Chondrocyte (in vitro differentiated cells): ENCODE results near the gene NCF4. TPM values are rescaled to one million over a fixed set of nuclear protein-coding genes. Genes with fewer than 3 reads are reported as not detected.

Experiments
- DNase-seq: peaks from one replicate; pipeline ENCODE4 v3.0.0; 2021; ENCODE audit warnings: mixed read lengths, low spot score
- H3K27ac Mint-ChIP-seq: one replicate; pipeline ENCODE4 v1.8.0; 2021; ENCODE audit warnings: mild to moderate bottlenecking, moderate library complexity, mixed read lengths; ENCODE audit not compliant: unreplicated experiment
- H3K27me3 Mint-ChIP-seq: 2 replicates; pipeline ENCODE4 v1.8.0; 2021; ENCODE audit warnings: low read depth, mixed read lengths
- H3K36me3 Mint-ChIP-seq: 2 replicates; pipeline ENCODE4 v1.8.0; 2021; ENCODE audit warnings: low read depth, mixed read lengths
- H3K4me1 Mint-ChIP-seq: 2 replicates; pipeline ENCODE4 v1.8.0; 2021; ENCODE audit warnings: low read depth, mild to moderate bottlenecking, mixed read lengths
- H3K4me3 Mint-ChIP-seq: one replicate; pipeline ENCODE4 v1.8.0; 2021; ENCODE audit warnings: mild to moderate bottlenecking, moderate library complexity, mixed read lengths; ENCODE audit not compliant: unreplicated experiment
- H3K9me3 Mint-ChIP-seq: 2 replicates; pipeline ENCODE4 v1.8.0; 2021; ENCODE audit warnings: low read depth, mixed read lengths
- long read RNA-seq: library from polyadenylated mRNA; stranded (forward); transcript quantifications from one replicate; pipeline ENCODE4 v2.0.0, GENCODE V29; 2021
- total RNA-seq: library from RNA; stranded (reverse); gene quantifications from 3 replicates; pipeline ENCODE4 v1.2.1, GENCODE V29; 2021
- TF ChIP-seq, protein P1 (sequence below): fragments of 200-600 bp; sonication (generic); IDR thresholded peaks from 2 replicates; pipeline ENCODE4 v1.5.0; 2021; ENCODE audit warnings: antibody characterized with exemption, mild to moderate bottlenecking, moderate library complexity

NCF4 gene
- not detected in 3 replicates for total RNA-seq
- long read RNA-seq = 0 reads

DNA sequence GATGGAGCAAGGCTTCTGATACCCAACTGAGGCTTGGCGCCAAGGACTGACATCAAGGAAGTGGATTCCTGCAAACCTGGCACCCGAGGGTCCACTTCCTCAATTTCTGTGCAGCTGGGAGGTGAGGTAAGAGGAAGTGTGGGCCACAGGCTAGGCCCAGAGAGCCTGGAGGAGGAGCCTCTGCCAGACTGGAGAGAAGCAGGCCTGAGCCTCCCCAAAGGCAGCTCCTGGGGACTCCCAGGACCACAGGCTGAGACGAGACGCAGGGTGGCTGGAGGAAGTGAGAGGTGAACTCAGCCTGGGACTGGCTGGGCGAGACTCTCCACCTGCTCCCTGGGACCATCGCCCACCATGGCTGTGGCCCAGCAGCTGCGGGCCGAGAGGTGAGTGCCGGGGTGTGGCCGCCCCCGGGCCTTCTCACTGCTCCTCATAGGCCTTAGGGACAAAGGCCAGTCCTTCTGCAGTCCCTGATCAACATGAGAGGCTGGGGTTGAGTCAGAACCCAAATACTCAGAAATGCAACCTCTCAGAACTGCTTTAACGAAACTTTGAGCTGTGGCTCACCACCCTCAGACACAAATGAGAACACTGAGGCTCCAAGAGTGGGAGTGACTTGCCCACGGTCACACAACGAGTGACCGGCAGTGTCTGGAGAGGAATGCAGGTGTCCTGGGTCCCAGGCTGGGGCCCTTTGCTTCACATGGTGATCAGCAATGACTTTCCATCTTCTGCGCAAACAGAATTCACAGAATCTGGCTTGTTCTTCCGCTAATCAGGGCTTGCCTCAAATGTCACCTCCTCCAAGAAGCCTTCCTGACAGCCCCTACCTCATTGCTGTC, at the start of gene NCF4:
NCF4 (plus strand) TSS at position 186 of the 839 bp plus-strand sequence; CDS start at position 352, 166 bp downstream.
- peaks cover 38% of the 10 kb centered on the region for H3K27me3 Mint-ChIP-seq
- DNase-seq = no peak
- no peaks in the 10 kb centered on the region for H3K9me3 Mint-ChIP-seq
- H3K27ac Mint-ChIP-seq = no peak within 1 kb of the TSS
- H3K4me3 Mint-ChIP-seq = no peak within 1 kb of the TSS
- no peaks in the 10 kb centered on the region for H3K36me3 Mint-ChIP-seq
- TF ChIP-seq, protein P1, sequence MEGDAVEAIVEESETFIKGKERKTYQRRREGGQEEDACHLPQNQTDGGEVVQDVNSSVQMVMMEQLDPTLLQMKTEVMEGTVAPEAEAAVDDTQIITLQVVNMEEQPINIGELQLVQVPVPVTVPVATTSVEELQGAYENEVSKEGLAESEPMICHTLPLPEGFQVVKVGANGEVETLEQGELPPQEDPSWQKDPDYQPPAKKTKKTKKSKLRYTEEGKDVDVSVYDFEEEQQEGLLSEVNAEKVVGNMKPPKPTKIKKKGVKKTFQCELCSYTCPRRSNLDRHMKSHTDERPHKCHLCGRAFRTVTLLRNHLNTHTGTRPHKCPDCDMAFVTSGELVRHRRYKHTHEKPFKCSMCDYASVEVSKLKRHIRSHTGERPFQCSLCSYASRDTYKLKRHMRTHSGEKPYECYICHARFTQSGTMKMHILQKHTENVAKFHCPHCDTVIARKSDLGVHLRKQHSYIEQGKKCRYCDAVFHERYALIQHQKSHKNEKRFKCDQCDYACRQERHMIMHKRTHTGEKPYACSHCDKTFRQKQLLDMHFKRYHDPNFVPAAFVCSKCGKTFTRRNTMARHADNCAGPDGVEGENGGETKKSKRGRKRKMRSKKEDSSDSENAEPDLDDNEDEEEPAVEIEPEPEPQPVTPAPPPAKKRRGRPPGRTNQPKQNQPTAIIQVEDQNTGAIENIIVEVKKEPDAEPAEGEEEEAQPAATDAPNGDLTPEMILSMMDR = no peak
- H3K4me1 Mint-ChIP-seq = peaks cover 5% of the 10 kb centered on the region

DNA sequence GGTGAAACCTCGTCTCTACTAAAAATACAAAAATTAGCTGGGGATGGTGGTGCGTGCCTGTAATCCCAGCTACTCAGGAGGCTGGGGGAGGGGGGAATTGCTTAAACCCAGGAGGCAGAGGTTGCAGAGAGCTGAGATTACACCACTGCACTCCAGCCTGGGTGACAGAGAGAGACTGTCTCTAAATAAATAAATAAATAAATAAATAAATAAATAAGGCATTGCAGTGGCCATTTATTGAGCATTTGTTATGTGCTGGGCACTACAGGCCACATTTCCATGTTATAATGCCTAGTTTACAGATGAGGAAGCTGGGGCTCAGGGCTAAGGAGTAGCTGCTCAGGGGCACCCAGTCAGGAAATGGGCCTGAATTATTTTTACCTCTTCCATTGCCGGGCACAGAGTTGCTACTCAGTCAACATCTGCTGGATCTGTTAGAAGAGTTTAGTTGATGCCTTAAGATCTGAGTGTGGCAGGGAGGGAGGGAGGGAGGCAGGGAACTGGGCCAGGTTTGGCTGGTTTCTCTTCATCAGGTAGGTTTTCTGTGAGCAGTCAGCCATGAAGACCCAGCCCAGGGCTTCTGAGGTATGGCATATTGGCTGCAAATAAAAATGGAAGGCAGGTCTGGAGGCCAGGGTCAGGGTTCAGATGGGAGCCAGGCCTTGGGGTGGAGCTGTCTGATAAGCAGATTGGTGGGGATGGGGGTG, 49.6 kb upstream of the NCF4 start:
- Mint-ChIP-seq H3K36me3 (no peaks in the 10 kb centered on the region), H3K4me1 (no peaks in the 10 kb centered on the region), H3K27me3 (peaks cover 56% of the 10 kb centered on the region), H3K9me3 (no peaks in the 10 kb centered on the region), H3K27ac (no peak overlapping the region), H3K4me3 (no peak overlapping the region)
- TF ChIP-seq, protein P1 = no peak
- DNase-seq = no peak

DNA sequence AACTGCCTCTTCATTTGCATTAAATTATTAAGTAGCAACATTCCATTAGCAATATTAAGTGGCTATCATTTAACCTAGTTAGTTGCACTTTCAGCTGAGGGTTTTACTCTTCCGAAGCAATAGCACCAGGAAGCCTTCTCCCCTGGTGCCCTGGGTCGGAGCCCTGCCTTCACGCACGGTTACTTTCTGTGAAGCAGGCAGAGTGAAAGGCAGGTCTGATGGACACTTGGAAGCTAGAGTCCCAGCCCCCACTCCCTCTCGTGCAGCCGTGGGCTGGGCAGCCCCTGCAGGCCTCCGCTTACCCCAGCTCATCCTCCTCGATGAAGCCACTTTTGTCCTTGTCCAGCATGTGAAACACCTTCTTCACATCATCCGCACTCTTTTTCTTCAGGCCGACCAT, 46.0 kb upstream of the NCF4 start:
- Mint-ChIP-seq H3K9me3 (no peaks in the 10 kb centered on the region), H3K36me3 (no peaks in the 10 kb centered on the region), H3K4me3 (no peak overlapping the region), H3K27ac (no peak overlapping the region), H3K27me3 (peaks cover 61% of the 10 kb centered on the region), H3K4me1 (peaks cover 6% of the 10 kb centered on the region)
- TF ChIP-seq, protein P1 = no peak
- no peak for DNase-seq

DNA sequence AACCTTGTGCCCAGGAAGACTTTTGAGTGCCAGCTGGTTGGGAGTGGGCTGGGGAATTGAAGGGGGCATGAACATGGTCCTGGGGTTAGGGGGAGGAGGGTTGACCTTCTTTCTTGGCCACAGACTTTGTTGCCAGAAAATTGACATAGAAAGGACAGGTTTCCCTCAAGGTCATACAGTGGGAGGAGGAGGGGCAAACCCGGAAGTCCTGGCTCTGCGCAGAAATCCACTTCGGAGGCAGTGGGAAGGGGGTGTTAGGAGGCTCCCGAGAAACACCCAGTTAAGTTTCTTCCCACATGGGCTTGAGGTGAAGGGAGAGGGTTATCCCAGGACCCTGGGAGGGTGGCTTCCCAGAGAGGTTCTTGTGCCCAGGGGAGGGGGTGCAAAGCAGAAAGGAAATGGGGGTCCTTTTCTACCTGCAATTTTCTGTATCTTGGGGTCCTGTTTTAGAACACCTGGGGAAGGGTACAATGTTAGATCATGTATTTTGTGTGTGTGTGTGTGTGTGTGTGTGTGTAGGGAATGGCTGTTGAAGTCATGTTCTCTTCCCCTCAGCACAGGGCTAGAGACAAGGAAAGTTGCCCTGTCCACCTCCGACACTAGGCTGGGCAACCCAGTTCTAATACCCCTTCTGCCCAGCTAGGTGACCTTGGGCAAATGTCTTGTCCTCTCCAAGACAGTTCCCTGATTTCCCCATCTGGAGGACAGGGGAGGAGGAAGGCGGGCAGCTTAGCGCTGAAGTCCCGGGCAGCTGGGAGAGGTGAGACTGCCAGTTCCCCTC, 45.1 kb upstream of the NCF4 start:
- H3K4me1 Mint-ChIP-seq = peaks cover 6% of the 10 kb centered on the region
- no peaks in the 10 kb centered on the region for H3K36me3 Mint-ChIP-seq
- peaks cover 71% of the 10 kb centered on the region for H3K27me3 Mint-ChIP-seq
- TF ChIP-seq, protein P1 = no peak
- H3K27ac Mint-ChIP-seq = no peak overlapping the region
- H3K4me3 Mint-ChIP-seq = no peak overlapping the region
- H3K9me3 Mint-ChIP-seq = no peaks in the 10 kb centered on the region
- DNase-seq = no peak

DNA sequence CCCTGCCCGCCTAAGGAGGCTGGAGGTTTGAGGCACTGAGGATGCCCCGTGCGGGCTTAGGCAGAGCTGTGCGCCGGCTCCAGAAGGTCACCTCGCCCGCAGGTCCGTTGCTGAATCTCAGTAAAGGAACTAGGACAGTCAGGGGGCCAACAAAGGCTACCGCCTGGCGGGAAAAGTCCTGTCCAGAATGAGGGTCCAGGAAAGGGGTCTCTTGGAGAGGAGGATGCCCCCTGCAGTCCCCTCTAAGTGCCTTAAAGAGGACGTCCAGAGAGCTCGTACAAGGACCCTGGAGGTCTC, 44.5 kb upstream of the NCF4 start:
- TF ChIP-seq, protein P1 = no peak
- peaks cover 72% of the 10 kb centered on the region for H3K27me3 Mint-ChIP-seq
- H3K9me3 Mint-ChIP-seq = no peaks in the 10 kb centered on the region
- no peak overlapping the region for H3K27ac Mint-ChIP-seq
- no peaks in the 10 kb centered on the region for H3K36me3 Mint-ChIP-seq
- peaks cover 6% of the 10 kb centered on the region for H3K4me1 Mint-ChIP-seq
- no peak for DNase-seq
- H3K4me3 Mint-ChIP-seq = no peak overlapping the region
